ENCODE results near the gene NAP1L5. TPM values are rescaled to one million over a fixed set of nuclear protein-coding genes. Genes with fewer than 3 reads are reported as not detected.

Gene NAP1L5
- total RNA-seq, 4 donors from 2014 or later = 0.20 to 2.9 (median 1.9) TPM

- H3K4me1 ChIP-seq = peaks cover 10% of the 10 kb centered on the region in 2 donors
- intact Hi-C loops (cut with DNase I; ENCODE audit: low total_unique reads) (no loop called here), in situ Hi-C loops (cut with MboI; ENCODE audit: low sequenced_read_pairs in 4 of 4) (loop anchor here in 1 of 4 donors (10.0 kb wide), 1 partner anchor 115 kb away; no protein-coding TSS in a partner anchor)
- H3K27ac ChIP-seq = no peak overlapping the region
- no peak for DNase-seq
- ATAC-seq = no peak
- H3K27me3 ChIP-seq = no peaks in the 10 kb centered on the region
- no peaks in the 10 kb centered on the region for H3K9me3 ChIP-seq
- H3K36me3 ChIP-seq = no peaks in the 10 kb centered on the region
- no peak overlapping the region for H3K4me3 ChIP-seq
- TF ChIP-seq CTCF (IDR thresholded peaks at IDR 0.05 in 4 of 5, conservative IDR thresholded peaks at IDR 0.05 in 1 of 5) = no peak
- no peak for TF ChIP-seq POLR2A (IDR thresholded peaks at IDR 0.05)
Observed at GRCh38 chr4:88649716-88650115, 47.9 kb downstream of the NAP1L5 start.

GRCh38 chr4:88646528-88647280, 50.9 kb downstream of the NAP1L5 start:
- in situ Hi-C loops (cut with MboI; ENCODE audit: low sequenced_read_pairs in 4 of 4) = no loop called here
- no peak for ATAC-seq
- TF ChIP-seq CTCF (IDR thresholded peaks at IDR 0.05 in 4 of 5, conservative IDR thresholded peaks at IDR 0.05 in 1 of 5) (no peak), POLR2A (IDR thresholded peaks at IDR 0.05) (no peak)
- Histone ChIP-seq H3K4me1 (peaks cover 10% of the 10 kb centered on the region in 2 donors), H3K4me3 (no peak overlapping the region), H3K9me3 (no peaks in the 10 kb centered on the region), H3K36me3 (no peaks in the 10 kb centered on the region), H3K27ac (no peak overlapping the region), H3K27me3 (no peaks in the 10 kb centered on the region)
- no peak for DNase-seq
- intact Hi-C loops (cut with DNase I; ENCODE audit: low total_unique reads) = no loop called here

GRCh38 chr4:88645994-88646393, 51.6 kb downstream of the NAP1L5 start:
- intact Hi-C loops (cut with DNase I; ENCODE audit: low total_unique reads) (no loop called here), in situ Hi-C loops (cut with MboI; ENCODE audit: low sequenced_read_pairs in 4 of 4) (no loop called here)
- H3K4me3 ChIP-seq = no peak overlapping the region
- no peak for DNase-seq
- peaks cover 10% of the 10 kb centered on the region in 2 donors for H3K4me1 ChIP-seq
- H3K27ac ChIP-seq = no peak overlapping the region
- ATAC-seq = no peak
- no peaks in the 10 kb centered on the region for H3K36me3 ChIP-seq
- no peaks in the 10 kb centered on the region for H3K9me3 ChIP-seq
- TF ChIP-seq CTCF (IDR thresholded peaks at IDR 0.05 in 4 of 5, conservative IDR thresholded peaks at IDR 0.05 in 1 of 5) = no peak
- no peak for TF ChIP-seq POLR2A (IDR thresholded peaks at IDR 0.05)
- H3K27me3 ChIP-seq = no peaks in the 10 kb centered on the region

Other genes starting within 250 kb of the NAP1L5 start
- 1 to 10 TPM in 2 of 4 donors, under 1 TPM in 2; 0.55 to 1.5 (median 1.1) TPM for gene HERC5, start 240.7 kb downstream of the NAP1L5 start, total RNA-seq
- gene PYURF, start 174.1 kb downstream of the NAP1L5 start, total RNA-seq = 10 to 100 TPM; 62.4 to 86.0 (median 72.3) TPM
- 10 to 100 TPM; 16.2 to 32.3 (median 21.9) TPM for gene HERC3, start 105.3 kb downstream of the NAP1L5 start, total RNA-seq